OCI-LY3 (cell line): Measurements from ENCODE around the gene LIPE.

Source experiments
- EZH2phosphoT487 ChIP-seq: fragments of 200-600 bp; shearing (Covaris generic); IDR thresholded peaks from 2 replicates; pipeline ENCODE4 v1.6.1; 2018; ENCODE audit warnings: antibody characterized with exemption, mixed run types, low read depth
- TF ChIP-seq, protein P1 (sequence below): fragments of 200-600, 300-600 bp; sonication (generic); IDR thresholded peaks from 2 replicates; pipeline ENCODE4 v1.5.1; 2014; ENCODE audit warnings: antibody characterized with exemption, low read length, low read depth

DNA sequence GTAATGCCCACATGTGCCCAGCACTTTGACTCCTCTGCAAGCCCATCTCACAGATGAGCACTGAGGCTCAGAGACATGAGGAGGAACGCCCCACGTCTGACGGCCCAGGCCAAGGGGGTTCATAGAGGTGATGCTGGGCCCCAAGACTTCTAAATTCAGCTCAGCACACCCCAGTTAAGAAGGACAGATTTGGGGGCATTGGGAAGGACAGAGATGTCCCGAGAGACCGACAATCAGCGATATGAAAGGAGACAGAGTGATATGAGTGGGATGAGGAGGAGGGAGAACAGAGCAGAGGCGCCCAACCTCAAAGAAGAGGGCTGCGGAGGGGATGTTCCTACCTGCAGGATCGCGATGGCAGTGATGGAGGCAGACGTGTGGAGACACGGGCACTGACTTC is 37.3 kb downstream of the LIPE start, which contains the start of gene CNFN:
- no peak for TF ChIP-seq EZH2phosphoT487
- TF ChIP-seq, protein P1, sequence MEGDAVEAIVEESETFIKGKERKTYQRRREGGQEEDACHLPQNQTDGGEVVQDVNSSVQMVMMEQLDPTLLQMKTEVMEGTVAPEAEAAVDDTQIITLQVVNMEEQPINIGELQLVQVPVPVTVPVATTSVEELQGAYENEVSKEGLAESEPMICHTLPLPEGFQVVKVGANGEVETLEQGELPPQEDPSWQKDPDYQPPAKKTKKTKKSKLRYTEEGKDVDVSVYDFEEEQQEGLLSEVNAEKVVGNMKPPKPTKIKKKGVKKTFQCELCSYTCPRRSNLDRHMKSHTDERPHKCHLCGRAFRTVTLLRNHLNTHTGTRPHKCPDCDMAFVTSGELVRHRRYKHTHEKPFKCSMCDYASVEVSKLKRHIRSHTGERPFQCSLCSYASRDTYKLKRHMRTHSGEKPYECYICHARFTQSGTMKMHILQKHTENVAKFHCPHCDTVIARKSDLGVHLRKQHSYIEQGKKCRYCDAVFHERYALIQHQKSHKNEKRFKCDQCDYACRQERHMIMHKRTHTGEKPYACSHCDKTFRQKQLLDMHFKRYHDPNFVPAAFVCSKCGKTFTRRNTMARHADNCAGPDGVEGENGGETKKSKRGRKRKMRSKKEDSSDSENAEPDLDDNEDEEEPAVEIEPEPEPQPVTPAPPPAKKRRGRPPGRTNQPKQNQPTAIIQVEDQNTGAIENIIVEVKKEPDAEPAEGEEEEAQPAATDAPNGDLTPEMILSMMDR, result no peak
